T-helper 1 cell treated with Interleukin-12 subunit alpha and Interleukin-12 subunit beta and Interleukin-4 antibody, amounts not matched to agents 30 ng/mL and 1 ng/mL, for 36 hours (primary cell): ENCODE results near the gene ANO2. TPM values are rescaled to one million over a fixed set of nuclear protein-coding genes. Genes with fewer than 3 reads are reported as not detected.

Experiments
- intact Hi-C: fragments of 100-400 bp; cut with micrococcal nuclease; formaldehyde crosslinking; loops from one replicate; pipeline ENCODE4 v1.15.1; 2024
- total RNA-seq: library from RNA; stranded (reverse); gene quantifications from 2 replicates; pipeline ENCODE4 v1.2.3, GENCODE V29; 2022

ANO2 gene
- total RNA-seq, 1 donor from 2014 or later, result not detected

DNA sequence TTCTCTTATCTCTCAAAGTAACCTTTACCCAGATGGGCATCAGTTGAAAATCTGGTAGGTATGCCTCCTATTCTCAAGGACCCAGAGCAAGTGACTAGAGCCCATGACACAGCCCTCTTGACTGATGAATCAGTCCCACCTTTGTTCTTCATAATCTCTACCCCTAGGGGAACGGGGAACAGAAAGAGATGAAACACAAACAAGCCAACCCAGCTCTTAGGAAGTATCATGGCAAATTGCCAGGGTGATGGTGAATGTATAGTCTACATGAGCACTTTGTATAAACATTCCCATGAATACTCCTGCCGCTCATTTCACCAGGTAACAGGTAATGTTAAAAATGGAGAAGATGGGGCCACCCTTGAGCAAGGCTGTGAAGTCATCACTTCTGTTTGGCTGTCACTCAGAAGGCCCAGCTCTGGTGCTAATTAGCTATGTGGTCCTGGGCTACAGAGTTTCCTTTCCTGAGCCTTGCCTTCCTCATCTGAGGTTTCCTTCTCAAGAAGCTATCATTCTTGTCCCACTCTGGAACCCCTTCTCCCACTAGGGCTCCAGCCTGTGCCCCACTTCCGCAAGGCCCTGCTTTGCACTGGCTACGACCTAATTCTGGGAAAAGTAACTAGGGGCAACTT, 161.7 kb downstream of the ANO2 start:
- intact Hi-C loops, result no loop called here

DNA sequence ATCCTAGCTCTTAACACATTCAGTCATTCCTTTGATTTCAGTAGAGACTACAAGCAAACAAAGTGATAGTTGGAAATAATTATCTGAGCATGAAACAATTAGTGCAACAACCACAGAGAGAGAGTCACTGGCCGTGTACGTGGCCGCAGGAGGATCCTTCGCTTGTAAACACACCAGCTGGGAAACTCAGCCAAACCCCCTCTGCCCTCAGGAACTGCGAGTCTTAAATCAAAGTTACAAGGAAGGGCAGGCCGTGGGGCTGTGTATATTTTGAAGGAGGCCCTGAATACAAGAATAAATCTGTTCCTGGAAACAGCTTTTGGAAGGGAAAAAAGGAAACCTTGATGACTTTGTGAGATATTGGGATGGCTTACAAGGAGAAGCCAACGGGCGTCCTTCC, 164.5 kb downstream of the ANO2 start:
- intact Hi-C loops, result no loop called here

DNA sequence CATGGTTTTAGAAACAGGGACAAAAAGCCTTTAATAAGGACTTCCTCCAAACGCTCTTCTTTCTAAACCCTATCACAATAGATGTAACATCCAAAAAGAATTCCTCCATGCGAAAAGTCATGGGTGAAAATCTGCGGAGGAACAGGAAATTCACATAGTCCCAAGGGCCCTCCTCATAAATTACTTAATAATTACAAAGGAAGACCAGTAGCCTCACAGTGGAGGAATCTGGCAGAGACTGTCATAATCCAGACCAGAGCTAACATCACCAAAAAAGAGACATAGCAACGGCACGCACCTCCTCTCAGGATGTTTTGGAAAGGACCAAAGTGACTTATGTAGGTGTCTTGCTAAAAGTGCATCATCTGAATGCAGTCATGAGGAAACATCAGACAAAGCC, 165.7 kb downstream of the ANO2 start:
- intact Hi-C loops, result no loop called here

GRCh38 chr12:5778821-5779220, 166.2 kb downstream of the ANO2 start:
- intact Hi-C loops, result no loop called here

GRCh38 chr12:5777451-5777850, 167.6 kb downstream of the ANO2 start:
- intact Hi-C loops, result no loop called here

DNA sequence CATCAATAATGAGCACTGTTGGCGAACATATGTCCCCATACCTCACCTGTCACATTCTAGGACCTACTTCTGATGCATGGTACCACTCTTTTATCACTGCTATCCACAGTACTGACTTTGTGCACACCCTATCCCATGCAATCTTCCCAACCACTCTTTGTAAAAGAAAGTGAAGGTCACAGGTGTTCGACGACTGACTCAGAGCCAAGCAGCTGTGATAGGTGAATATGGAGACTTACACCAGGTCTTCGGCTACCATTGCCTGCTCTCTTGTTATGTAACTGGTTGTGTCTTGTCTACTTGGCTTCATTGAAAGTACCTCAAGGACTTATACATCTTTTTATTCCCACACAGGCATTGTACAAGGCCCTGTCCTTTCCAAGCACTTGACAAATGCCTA, 169.0 kb downstream of the ANO2 start:
- intact Hi-C loops, result no loop called here

- intact Hi-C loops, result no loop called here
Observed at GRCh38 chr12:5773550-5773949, 171.5 kb downstream of the ANO2 start.

GRCh38 chr12:5771756-5772155, 173.3 kb downstream of the ANO2 start:
- intact Hi-C loops, result no loop called here

GRCh38 chr12:5770727-5771126, 174.3 kb downstream of the ANO2 start:
- intact Hi-C loops, result no loop called here

- intact Hi-C loops, result no loop called here
Observed at GRCh38 chr12:5768581-5769196, 176.4 kb downstream of the ANO2 start.

DNA sequence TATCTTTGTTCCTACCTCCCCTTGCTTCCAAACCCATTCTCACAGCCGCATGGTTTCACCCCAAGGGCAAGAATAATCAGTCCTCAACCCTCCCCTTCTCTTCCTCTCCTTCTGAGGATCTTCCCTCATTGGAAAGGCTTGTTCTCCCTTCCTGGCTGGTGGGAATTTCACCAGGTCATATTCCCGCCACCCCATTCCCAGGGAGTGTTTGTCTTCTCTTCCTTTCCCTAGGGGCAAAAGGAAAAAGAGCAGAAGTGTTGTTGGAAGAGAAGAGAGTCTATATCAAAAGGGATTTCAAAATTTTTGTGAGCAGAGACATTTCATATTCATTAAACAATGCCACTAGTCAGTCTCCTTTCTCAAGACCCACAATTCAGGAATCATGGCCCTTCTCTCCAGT, 176.9 kb downstream of the ANO2 start:
- intact Hi-C loops, result no loop called here

- intact Hi-C loops, result no loop called here
Observed at GRCh38 chr12:5758347-5758746, 186.7 kb downstream of the ANO2 start.

GRCh38 chr12:5756338-5756842, 188.7 kb downstream of the ANO2 start:
- intact Hi-C loops, result no loop called here

GRCh38 chr12:5748027-5748426, 197.0 kb downstream of the ANO2 start:
- intact Hi-C loops, result loop anchor here (5.0 kb wide), 1 partner anchor 294 kb away; no protein-coding TSS in a partner anchor

DNA sequence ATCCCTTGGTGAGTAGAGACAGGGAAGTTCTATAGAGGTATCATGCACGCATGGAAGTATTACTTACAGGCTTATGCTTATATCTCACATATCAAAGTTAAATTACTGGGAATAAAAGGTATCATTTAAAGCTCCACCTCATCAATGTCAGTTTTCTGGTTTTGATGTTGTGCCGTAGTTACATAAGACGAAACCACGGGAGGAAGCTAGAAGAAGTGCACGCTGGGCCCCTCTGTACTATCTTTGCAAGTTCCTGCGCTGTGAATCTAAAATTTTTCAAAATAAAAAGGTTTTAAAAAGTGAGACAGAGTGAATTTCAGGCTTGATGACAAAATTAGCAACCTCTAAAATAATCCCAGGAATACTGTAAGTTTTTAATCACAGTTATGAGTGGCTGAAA, 198.1 kb downstream of the ANO2 start:
- intact Hi-C loops, result loop anchor here (5.0 kb wide), 1 partner anchor 295 kb away; no protein-coding TSS in a partner anchor

DNA sequence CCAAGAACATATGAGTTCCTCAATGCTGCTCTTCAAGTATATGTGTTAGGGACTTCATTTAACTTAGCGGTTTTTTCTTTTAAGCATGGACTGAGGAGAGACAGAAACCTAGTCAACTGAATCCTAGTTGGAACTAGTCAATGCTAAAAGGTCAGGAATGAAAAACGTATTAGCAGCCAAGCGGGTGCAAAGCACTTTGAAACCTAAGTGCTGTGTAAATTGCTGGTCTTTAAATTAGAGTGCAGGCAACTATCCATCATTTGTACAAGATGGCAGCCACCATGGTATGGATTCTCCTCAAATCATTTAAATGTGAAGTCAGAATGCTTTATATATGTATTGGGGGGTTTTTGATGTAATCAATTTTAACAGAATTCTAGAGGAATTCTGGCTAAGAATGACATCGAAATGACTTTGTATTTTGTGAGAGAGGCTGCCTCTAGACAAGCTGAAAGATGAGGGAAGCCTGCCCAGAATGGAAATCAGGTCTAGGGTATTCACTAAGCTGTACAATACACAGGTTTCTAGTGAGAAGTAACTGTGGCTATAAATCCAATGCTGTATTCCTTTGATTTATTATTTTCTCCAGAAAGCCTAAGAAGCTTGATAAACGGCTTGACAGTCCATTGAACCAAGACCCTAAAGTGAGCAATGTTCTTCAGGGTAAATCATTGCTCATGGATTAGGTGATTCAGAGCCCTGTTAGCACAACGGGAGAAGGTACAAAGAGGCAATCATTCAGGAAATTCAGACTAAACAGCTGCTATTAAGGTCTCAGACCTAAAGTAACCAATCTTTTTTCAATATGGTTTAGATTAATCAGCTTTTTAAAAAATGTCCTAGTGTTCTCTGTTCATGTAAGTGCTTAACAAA, 198.8 kb downstream of the ANO2 start:
- intact Hi-C loops, result loop anchor here (5.0 kb wide), 1 partner anchor 296 kb away; no protein-coding TSS in a partner anchor

DNA sequence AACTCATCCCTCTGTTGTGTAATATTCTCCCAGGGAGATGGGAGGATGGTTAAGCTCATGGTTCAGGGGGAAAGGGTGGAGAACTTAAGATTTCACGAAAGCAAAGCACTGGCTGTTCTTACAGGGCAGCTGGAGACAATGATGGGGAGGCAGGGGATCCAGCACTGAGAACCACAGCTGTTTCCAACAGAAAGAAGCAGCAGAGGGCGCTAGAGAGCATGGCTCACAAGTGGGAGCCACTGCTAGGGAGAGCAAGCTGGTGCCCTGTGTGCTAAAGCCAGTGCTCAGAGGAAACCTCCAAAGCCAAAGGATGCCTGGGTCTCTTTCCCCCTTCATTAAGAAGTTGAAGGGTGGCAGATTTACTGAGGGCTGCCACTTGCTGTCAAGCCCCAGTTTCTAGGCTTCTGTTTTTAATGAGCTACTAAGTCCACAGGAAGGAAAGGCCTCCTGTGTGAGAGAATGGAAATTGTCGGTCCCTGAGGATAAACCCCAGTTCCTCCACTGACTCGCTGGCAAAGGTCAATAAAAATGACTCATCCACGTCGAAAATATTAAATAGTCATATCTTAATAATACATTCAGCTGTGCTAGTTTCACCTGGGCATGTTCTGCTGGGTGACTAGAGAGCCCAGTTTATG, 199.7 kb downstream of the ANO2 start:
- intact Hi-C loops, result loop anchor here (5.0 kb wide), 1 partner anchor 297 kb away; no protein-coding TSS in a partner anchor

GRCh38 chr12:5742258-5742657, 202.8 kb downstream of the ANO2 start:
- intact Hi-C loops, result no loop called here

GRCh38 chr12:5739917-5740316, 205.1 kb downstream of the ANO2 start:
- intact Hi-C loops, result no loop called here

DNA sequence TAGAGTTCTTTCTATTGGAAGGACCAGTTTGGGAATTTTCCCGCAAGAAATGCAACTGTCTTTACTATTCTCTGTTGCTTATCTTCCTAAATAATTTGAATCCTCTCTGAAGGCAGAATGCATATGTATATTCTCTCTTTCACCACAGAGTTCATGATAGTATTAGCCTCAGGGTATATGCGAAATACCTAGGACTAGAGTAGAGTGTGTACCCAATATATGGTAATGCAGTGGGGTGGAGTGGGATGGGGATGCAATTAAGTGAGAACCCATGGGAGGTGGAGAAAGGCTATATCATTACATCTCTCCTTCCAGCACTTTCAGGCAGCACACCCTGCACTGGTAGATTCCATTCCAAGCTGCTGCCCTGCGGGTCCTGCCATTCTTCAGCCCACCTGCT, 207.3 kb downstream of the ANO2 start:
- intact Hi-C loops, result no loop called here

GRCh38 chr12:5736527-5736926, 208.5 kb downstream of the ANO2 start:
- intact Hi-C loops, result no loop called here
